BE2C (cell line): ENCODE measurements around the gene DCP1B.

Source experiments
- DNase-seq: peaks from one replicate; pipeline ENCODE4 v3.0.0-alpha.2; 2020
- H3K27me3 ChIP-seq: fragments of 250-450 bp; sonication (Bioruptor Pico); 2 replicates; pipeline ENCODE4 v1.5.1; 2020; ENCODE audit warnings: mild to moderate bottlenecking
- H3K36me3 ChIP-seq: fragments of 250-450 bp; sonication (Bioruptor Pico); 2 replicates; pipeline ENCODE4 v1.5.1; 2020; ENCODE audit warnings: mild to moderate bottlenecking
- H3K4me1 ChIP-seq: fragments of 250-450 bp; sonication (Bioruptor Pico); 2 replicates; pipeline ENCODE4 v1.5.1; 2020
- H3K4me3 ChIP-seq: 2 replicates; pipeline ENCODE4 v1.5.1; 2011; ENCODE audit warnings: low read depth, low read length
- H3K9me3 ChIP-seq: fragments of 250-450 bp; sonication (Bioruptor Pico); 2 replicates; pipeline ENCODE4 v1.5.1; 2020
- CTCF ChIP-seq: IDR thresholded peaks from 2 replicates; pipeline ENCODE4 v1.5.1; 2012; ENCODE audit warnings: mild to moderate bottlenecking, low read depth, low read length

Gene DCP1B

GRCh38 chr12:2019126-2019525 lies 14.9 kb upstream of the DCP1B start:
- no peak for TF ChIP-seq CTCF
- peaks cover 17% of the 10 kb centered on the region for H3K4me1 ChIP-seq
- H3K27me3 ChIP-seq = no peaks in the 10 kb centered on the region

GRCh38 chr12:2018391-2018790 lies 14.1 kb upstream of the DCP1B start:
- no peaks in the 10 kb centered on the region for H3K27me3 ChIP-seq
- H3K4me3 ChIP-seq = no peak overlapping the region
- H3K9me3 ChIP-seq = no peaks in the 10 kb centered on the region
- TF ChIP-seq CTCF = no peak
- no peak for DNase-seq
- H3K36me3 ChIP-seq = no peaks in the 10 kb centered on the region
- H3K4me1 ChIP-seq = peaks cover 17% of the 10 kb centered on the region

More at GRCh38 chr12:2019126-2019525, 14.9 kb upstream of the DCP1B start:
- no peak for DNase-seq
- Histone ChIP-seq H3K36me3 (no peaks in the 10 kb centered on the region), H3K9me3 (no peaks in the 10 kb centered on the region), H3K4me3 (no peak overlapping the region)

- DNase-seq = no peak
- TF ChIP-seq CTCF = no peak
- Histone ChIP-seq H3K4me1 (peaks cover 21% of the 10 kb centered on the region), H3K9me3 (no peaks in the 10 kb centered on the region), H3K27me3 (no peaks in the 10 kb centered on the region), H3K4me3 (no peak overlapping the region), H3K36me3 (no peaks in the 10 kb centered on the region)
Measured at GRCh38 chr12:2017546-2018337, 13.5 kb upstream of the DCP1B start.

GRCh38 chr12:2016862-2017545 lies 12.7 kb upstream of the DCP1B start:
- no peak overlapping the region for H3K4me3 ChIP-seq
- H3K4me1 ChIP-seq = peaks cover 25% of the 10 kb centered on the region
- H3K27me3 ChIP-seq = no peaks in the 10 kb centered on the region
- no peak for TF ChIP-seq CTCF
- DNase-seq = no peak
- H3K36me3 ChIP-seq = no peaks in the 10 kb centered on the region
- H3K9me3 ChIP-seq = no peaks in the 10 kb centered on the region

- Histone ChIP-seq H3K27me3 (no peaks in the 10 kb centered on the region), H3K9me3 (no peaks in the 10 kb centered on the region), H3K4me1 (peaks cover 25% of the 10 kb centered on the region), H3K4me3 (no peak overlapping the region), H3K36me3 (no peaks in the 10 kb centered on the region)
- TF ChIP-seq CTCF = no peak
- no peak for DNase-seq
Measured at GRCh38 chr12:2014231-2014630, 10.0 kb upstream of the DCP1B start.

GRCh38 chr12:2013527-2014223 lies 9.4 kb upstream of the DCP1B start:
- Histone ChIP-seq H3K36me3 (no peaks in the 10 kb centered on the region), H3K4me1 (peaks cover 25% of the 10 kb centered on the region), H3K9me3 (no peaks in the 10 kb centered on the region), H3K27me3 (no peaks in the 10 kb centered on the region), H3K4me3 (no peak overlapping the region)
- peak; percentile 26 for TF ChIP-seq CTCF
- peak; percentile 68 for DNase-seq
